OCI-LY1 (cell line): ENCODE data around the gene TMC6.

Experiments used
- EZH2 ChIP-seq: fragments of 200-600 bp; sonication (generic), shearing (Covaris generic); IDR thresholded peaks from 2 replicates; pipeline ENCODE4 v1.8.0; 2017; ENCODE audit warnings: borderline replicate concordance, mixed run types, mild to moderate bottlenecking, antibody characterized with exemption, low read length, moderate library complexity, mixed read lengths
- TF ChIP-seq, protein P1 (sequence below): fragments of 200-600 bp; sonication (generic), shearing (Covaris generic); IDR thresholded peaks from 2 replicates; pipeline ENCODE4 v1.5.1; 2017; ENCODE audit warnings: mild to moderate bottlenecking, antibody characterized with exemption, low read length, moderate library complexity, mixed read lengths

DNA sequence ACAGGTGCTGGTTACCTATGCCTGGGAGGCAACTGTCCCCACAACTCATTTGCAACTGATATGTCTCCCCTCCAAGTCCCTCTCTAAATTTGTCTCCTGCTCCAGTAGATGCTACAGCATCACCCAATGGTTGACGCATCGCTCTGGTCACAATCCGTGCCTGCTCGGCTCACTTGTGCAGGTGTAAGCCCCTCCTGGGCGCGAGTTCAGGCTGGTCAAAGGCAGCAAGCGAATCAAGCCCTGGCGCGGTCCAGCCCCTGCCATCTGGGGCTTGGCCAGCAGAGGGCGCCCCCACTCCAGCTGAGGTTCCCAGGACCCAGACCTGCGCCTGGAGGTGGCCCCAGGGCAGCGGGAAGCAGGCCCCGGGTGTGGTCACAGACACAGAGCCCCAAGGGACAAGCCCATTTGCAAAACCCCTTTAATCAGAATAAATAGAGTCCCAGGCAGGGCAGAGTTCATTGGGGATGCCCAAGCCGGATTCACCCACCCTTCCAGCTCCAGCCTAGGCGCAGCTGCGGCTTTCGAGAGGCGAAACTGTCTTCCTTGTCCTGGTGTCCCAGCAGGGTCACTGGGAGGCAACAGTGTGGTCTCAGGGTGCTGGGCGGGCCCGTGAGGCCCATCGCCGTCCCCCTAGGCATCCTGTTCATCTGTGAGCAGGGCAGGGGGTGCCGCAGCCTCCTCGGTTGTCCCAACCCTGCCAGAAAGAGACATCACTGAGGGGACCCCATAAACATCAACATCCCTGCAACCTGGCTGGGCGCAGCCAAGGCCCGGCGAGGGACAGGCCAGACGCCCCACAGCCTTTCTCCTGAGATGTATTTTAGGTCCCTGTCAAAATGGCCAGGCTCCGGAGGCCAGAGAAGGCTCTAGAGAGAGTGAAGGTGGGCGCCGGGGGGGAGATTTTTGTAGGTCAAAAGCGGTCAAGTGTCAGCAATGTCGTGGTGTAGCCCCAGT is 15.8 kb downstream of the TMC6 start:
- TF ChIP-seq, protein P1, sequence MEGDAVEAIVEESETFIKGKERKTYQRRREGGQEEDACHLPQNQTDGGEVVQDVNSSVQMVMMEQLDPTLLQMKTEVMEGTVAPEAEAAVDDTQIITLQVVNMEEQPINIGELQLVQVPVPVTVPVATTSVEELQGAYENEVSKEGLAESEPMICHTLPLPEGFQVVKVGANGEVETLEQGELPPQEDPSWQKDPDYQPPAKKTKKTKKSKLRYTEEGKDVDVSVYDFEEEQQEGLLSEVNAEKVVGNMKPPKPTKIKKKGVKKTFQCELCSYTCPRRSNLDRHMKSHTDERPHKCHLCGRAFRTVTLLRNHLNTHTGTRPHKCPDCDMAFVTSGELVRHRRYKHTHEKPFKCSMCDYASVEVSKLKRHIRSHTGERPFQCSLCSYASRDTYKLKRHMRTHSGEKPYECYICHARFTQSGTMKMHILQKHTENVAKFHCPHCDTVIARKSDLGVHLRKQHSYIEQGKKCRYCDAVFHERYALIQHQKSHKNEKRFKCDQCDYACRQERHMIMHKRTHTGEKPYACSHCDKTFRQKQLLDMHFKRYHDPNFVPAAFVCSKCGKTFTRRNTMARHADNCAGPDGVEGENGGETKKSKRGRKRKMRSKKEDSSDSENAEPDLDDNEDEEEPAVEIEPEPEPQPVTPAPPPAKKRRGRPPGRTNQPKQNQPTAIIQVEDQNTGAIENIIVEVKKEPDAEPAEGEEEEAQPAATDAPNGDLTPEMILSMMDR: peak; percentile 98
- TF ChIP-seq EZH2: no peak
